BE2C (cell line): ENCODE results near the gene TTK.
A peak's percentile ranks its signal among the peaks of the same experiment; 100 is the strongest.

Experiments used
- DNase-seq: peaks from one replicate; pipeline ENCODE4 v3.0.0-alpha.2; 2020
- H3K27me3 ChIP-seq: fragments of 250-450 bp; sonication (Bioruptor Pico); 2 replicates; pipeline ENCODE4 v1.5.1; 2020; ENCODE audit warnings: mild to moderate bottlenecking
- H3K36me3 ChIP-seq: fragments of 250-450 bp; sonication (Bioruptor Pico); 2 replicates; pipeline ENCODE4 v1.5.1; 2020; ENCODE audit warnings: mild to moderate bottlenecking
- H3K4me1 ChIP-seq: fragments of 250-450 bp; sonication (Bioruptor Pico); 2 replicates; pipeline ENCODE4 v1.5.1; 2020
- H3K4me3 ChIP-seq: 2 replicates; pipeline ENCODE4 v1.5.1; 2011; ENCODE audit warnings: low read depth, low read length
- H3K9me3 ChIP-seq: fragments of 250-450 bp; sonication (Bioruptor Pico); 2 replicates; pipeline ENCODE4 v1.5.1; 2020
- TF ChIP-seq, protein P1 (sequence below): IDR thresholded peaks from 2 replicates; pipeline ENCODE4 v1.5.1; 2012; ENCODE audit warnings: mild to moderate bottlenecking, low read depth, low read length

TTK gene

DNA sequence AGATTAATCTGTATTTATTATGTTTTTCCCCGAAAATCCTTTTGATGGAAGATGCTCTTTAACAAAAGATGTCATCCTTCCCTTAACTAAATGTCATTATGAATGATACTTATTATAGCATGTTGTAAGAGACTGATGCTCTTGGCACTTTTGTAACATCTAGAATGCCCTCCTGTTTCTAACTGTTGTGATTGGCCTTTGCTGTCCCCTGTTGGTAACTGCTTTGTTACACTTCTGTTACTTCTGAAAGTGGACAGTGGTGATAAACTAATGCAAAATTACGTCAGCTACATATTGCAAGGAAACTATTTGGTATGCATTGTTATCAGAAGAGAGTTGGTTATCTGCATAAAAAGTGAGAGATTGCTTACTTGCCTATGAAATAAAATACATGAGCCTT lies 5.8 kb downstream of the TTK start:
- no peak overlapping the region for H3K4me3 ChIP-seq
- H3K27me3 ChIP-seq = no peaks in the 10 kb centered on the region
- TF ChIP-seq, protein P1, sequence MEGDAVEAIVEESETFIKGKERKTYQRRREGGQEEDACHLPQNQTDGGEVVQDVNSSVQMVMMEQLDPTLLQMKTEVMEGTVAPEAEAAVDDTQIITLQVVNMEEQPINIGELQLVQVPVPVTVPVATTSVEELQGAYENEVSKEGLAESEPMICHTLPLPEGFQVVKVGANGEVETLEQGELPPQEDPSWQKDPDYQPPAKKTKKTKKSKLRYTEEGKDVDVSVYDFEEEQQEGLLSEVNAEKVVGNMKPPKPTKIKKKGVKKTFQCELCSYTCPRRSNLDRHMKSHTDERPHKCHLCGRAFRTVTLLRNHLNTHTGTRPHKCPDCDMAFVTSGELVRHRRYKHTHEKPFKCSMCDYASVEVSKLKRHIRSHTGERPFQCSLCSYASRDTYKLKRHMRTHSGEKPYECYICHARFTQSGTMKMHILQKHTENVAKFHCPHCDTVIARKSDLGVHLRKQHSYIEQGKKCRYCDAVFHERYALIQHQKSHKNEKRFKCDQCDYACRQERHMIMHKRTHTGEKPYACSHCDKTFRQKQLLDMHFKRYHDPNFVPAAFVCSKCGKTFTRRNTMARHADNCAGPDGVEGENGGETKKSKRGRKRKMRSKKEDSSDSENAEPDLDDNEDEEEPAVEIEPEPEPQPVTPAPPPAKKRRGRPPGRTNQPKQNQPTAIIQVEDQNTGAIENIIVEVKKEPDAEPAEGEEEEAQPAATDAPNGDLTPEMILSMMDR = 0 out of 2 replicates have a peak, but pooled peaks have one; percentile 7
- H3K9me3 ChIP-seq = no peaks in the 10 kb centered on the region
- H3K36me3 ChIP-seq = peaks cover 48% of the 10 kb centered on the region
- H3K4me1 ChIP-seq = no peaks in the 10 kb centered on the region
- DNase-seq = no peak

DNA sequence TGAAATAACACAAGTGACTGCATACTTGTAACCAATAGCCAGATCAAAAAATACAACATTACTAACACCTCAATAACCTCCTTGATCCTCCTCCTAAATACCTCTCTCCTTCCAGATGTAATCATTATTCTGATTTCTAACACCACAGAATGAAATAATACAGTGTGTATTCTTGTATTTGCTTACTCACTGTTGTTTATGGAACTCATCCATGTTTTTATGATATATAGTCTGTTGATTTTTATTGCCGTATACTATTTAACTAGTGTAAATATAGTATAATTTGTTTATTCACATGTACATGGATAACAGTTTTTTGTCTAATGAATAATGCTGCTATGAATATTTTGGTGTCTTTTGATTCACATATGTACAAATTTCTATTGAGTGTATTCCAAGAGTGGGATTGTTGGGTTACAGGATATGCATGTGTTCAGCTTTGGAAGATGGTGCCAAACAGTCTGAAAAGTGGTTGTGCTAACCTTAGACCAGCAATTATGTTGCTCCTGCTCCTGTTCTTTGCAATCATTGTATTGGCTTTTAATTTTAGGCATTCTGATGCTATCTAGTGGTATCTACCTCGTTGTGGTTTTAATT lies 11.5 kb downstream of the TTK start:
- TF ChIP-seq, protein P1 = no peak
- Histone ChIP-seq H3K36me3 (peaks cover 46% of the 10 kb centered on the region), H3K9me3 (no peaks in the 10 kb centered on the region), H3K4me1 (no peaks in the 10 kb centered on the region), H3K4me3 (no peak overlapping the region), H3K27me3 (no peaks in the 10 kb centered on the region)
- no peak for DNase-seq

DNA sequence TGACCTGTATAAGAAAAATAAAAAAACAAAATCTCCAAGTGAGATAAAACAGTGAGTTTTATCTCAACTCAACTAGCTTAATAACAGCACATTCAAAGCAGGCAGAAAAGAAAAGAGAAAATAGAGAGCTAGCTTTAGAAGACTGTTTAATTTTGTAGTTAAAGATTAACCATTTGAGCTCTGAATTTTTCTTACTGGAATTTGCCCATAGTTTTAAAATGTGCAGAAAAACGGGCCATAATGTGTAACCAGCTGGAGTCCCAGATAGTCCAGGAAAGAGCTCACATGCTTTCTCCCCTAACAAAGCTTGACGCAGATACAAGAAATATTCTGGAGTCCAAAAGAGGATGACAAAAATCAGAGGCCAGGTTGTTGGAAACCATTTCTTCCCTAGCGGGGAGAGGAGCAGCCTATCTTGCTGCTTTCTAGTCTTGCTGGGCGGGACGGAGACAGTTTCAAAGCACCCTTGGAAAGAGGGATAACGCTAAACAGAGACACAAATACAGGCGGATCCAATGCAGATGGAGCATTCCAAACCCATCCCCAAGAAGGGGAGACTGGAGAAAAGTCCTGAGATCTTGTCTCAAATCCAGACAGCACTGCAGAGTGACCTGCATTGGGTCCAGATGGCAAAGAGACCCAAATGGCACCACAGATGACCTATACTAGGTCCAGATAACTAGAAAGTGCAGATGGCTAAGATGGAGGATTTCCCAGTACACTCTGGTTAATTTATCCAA lies 16.1 kb downstream of the TTK start:
- no peaks in the 10 kb centered on the region for H3K27me3 ChIP-seq
- no peaks in the 10 kb centered on the region for H3K9me3 ChIP-seq
- TF ChIP-seq, protein P1 = no peak
- no peak overlapping the region for H3K4me3 ChIP-seq
- no peak for DNase-seq
- H3K4me1 ChIP-seq = no peaks in the 10 kb centered on the region
- peaks cover 39% of the 10 kb centered on the region for H3K36me3 ChIP-seq

DNA sequence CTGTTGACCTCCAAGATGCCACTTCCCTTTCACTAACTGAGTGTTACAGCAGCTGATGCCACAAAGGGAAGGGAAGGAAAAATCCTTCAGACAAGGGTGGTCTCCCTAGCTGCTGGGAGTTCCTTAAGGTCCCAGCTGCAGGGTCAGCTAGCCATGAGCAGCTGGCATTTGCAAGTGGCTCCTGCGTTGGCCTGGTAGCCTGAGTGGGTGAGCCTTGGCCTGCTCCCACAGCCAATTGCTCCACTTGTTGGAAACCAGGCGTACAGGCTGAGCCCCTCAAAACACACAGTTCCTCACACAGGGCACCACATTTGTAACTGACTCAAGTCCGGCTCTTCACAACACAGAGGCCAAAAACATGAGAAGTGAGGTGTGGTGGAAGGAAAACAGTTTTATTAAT lies 16.7 kb downstream of the TTK start:
- Histone ChIP-seq H3K36me3 (peaks cover 37% of the 10 kb centered on the region), H3K9me3 (no peaks in the 10 kb centered on the region), H3K4me1 (no peaks in the 10 kb centered on the region), H3K27me3 (no peaks in the 10 kb centered on the region), H3K4me3 (no peak overlapping the region)
- TF ChIP-seq, protein P1 = no peak
- no peak for DNase-seq

DNA sequence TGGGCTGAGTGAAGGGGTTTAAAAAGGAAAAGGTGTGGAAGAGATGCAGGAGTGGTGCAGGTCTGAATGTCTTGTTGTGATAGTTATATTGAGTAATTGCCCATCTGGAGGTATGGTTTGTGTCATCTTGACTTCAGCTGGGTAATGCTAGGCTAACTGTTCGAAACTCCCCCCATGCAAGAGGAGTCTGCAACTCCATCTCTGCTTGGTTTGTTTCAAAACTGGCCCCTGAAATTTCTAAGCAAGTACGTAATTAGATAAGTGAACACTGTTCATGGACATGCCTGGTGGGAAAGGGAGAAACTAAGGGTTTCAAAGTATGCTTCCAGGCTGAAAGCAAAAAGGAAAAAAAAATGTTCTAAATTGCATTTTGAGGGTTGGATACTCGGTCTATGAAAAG lies 17.1 kb downstream of the TTK start:
- H3K36me3 ChIP-seq = peaks cover 32% of the 10 kb centered on the region
- DNase-seq = no peak
- no peaks in the 10 kb centered on the region for H3K27me3 ChIP-seq
- TF ChIP-seq, protein P1 = no peak
- no peak overlapping the region for H3K4me3 ChIP-seq
- no peaks in the 10 kb centered on the region for H3K9me3 ChIP-seq
- H3K4me1 ChIP-seq = no peaks in the 10 kb centered on the region

DNA sequence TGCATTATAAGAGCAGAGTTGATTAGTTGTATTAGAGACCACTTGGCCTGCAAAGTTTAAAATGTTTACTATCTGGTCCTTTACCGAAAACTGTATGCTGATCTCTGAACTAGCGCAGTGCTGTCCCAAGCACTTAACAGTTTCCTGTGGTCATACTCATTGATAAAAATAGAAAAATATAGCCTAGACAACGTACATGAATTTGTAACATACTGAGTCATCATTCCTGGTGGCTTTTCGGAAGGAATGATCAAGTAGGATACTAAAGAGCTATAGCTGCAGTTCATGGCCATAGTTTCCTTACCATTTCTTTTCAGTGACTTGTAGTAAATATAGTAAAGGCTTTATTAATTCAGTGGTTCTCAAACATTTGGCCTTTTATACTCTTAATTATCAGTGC lies 18.4 kb downstream of the TTK start:
- DNase-seq = no peak
- H3K4me1 ChIP-seq = no peaks in the 10 kb centered on the region
- no peaks in the 10 kb centered on the region for H3K9me3 ChIP-seq
- no peaks in the 10 kb centered on the region for H3K27me3 ChIP-seq
- no peak overlapping the region for H3K4me3 ChIP-seq
- TF ChIP-seq, protein P1 = no peak
- peaks cover 23% of the 10 kb centered on the region for H3K36me3 ChIP-seq
